Activated T-helper 1 cell treated with anti-CD3 and anti-CD28 coated beads, Interleukin-12 subunit alpha, Interleukin-12 subunit beta, Interleukin-2, Interleukin-4 antibody, amounts not matched to agents 30 ng/mL and 10 ng/mL and 1 ng/mL, durations not matched to agents 14 hours and 24 hours and 36 hours (primary cell): ENCODE data around the gene STAB2. TPM values are rescaled to one million over a fixed set of nuclear protein-coding genes. Genes with fewer than 3 reads are reported as not detected.

Source experiments
- DNase-seq: peaks from one replicate; pipeline ENCODE4 v3.0.0; 2021; ENCODE audit warnings: low spot score
- H3K27ac Mint-ChIP-seq: one replicate; pipeline ENCODE4 v1.8.0; 2021; ENCODE audit warnings: mild to moderate bottlenecking, mixed read lengths
- H3K27me3 Mint-ChIP-seq: one replicate; pipeline ENCODE4 v1.8.0; 2022; ENCODE audit warnings: mild to moderate bottlenecking, moderate library complexity, mixed read lengths; ENCODE audit not compliant: insufficient read depth
- H3K36me3 Mint-ChIP-seq: one replicate; pipeline ENCODE4 v1.8.0; 2021; ENCODE audit warnings: low read depth, mixed read lengths
- H3K4me1 Mint-ChIP-seq: one replicate; pipeline ENCODE4 v1.8.0; 2021; ENCODE audit warnings: low read depth, mixed read lengths
- H3K4me3 Mint-ChIP-seq: one replicate; pipeline ENCODE4 v1.8.0; 2021; ENCODE audit warnings: mild to moderate bottlenecking, moderate library complexity, mixed read lengths
- H3K9me3 Mint-ChIP-seq: one replicate; pipeline ENCODE4 v1.8.0; 2021; ENCODE audit warnings: mixed read lengths
- intact Hi-C: fragments of 100-400 bp; cut with micrococcal nuclease; formaldehyde crosslinking; loops from one replicate; pipeline ENCODE4 v1.15.1; 2024
- total RNA-seq: library from RNA; stranded (reverse); gene quantifications from 2 replicates; pipeline ENCODE4 v1.2.3, GENCODE V29; 2022

The STAB2 gene
- total RNA-seq, 1 donor from 2014 or later = not detected

DNA sequence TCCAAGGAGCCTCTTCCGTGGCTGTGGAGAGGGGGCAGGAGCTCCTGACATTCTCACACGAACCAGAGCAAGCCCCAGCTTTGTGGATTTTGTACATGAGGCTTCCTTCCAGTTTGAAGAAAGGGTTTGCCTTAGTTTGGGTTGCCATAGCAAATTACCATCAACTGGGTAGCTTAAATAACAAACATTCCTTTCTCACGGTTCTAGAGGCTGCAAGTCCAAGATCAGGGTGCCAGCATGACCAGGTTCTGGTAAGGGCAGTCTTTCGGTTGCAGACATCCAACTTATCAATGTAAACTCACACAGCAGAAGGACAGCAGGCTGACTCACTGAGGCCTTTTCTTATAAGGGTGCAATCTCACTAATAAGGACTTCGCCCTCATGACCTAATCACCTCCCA, 25.9 kb upstream of the STAB2 start:
- Mint-ChIP-seq H3K4me3 (no peak overlapping the region), H3K9me3 (peaks cover 11% of the 10 kb centered on the region), H3K27me3 (no peaks in the 10 kb centered on the region), H3K36me3 (no peaks in the 10 kb centered on the region), H3K4me1 (no peaks in the 10 kb centered on the region), H3K27ac (no peak overlapping the region)
- no peak for DNase-seq
- intact Hi-C loops = no loop called here

DNA sequence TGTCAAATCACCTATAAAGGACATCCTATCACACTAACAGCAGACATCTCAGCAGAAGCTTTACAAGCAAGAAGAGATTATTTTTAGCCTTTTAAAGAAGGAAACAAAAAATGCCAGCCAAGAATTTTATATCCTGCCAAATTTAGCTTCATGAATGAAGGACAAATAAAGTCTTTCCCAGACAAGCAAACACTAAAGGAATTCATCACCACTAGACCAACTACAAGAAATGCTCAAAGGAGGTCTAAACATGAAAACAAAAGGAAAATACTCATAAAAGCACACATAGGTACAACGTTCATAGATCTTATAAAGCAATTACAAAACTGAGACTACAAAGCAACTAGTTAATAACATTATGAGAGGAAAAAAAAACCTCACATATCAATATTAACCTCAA, 20.7 kb upstream of the STAB2 start:
- peaks cover 25% of the 10 kb centered on the region for H3K9me3 Mint-ChIP-seq
- H3K27me3 Mint-ChIP-seq = peaks cover 14% of the 10 kb centered on the region
- no peak overlapping the region for H3K4me3 Mint-ChIP-seq
- no peaks in the 10 kb centered on the region for H3K36me3 Mint-ChIP-seq
- H3K4me1 Mint-ChIP-seq = no peaks in the 10 kb centered on the region
- intact Hi-C loops = no loop called here
- H3K27ac Mint-ChIP-seq = no peak overlapping the region
- no peak for DNase-seq

DNA sequence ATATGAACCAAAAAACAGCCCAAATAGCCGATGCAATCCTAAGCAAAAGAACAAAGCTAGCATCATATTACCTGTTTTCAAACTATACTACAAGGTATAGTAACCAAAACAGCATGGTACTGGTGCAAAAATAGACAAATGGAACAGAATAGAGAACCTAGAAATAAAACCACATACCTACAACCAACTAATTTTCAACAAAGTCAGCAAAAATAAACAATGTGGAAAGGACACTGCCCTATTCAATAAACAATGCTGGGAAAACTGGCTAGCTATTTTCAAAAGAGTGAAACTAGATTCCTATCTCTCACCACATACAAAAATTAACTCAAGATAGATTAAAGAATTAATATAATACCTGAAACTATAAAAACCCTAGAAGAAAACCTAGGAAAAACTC, 17.8 kb upstream of the STAB2 start:
- Mint-ChIP-seq H3K4me3 (no peak overlapping the region), H3K9me3 (peaks cover 25% of the 10 kb centered on the region), H3K36me3 (no peaks in the 10 kb centered on the region), H3K4me1 (no peaks in the 10 kb centered on the region), H3K27me3 (peaks cover 20% of the 10 kb centered on the region), H3K27ac (no peak overlapping the region)
- no peak for DNase-seq
- intact Hi-C loops = no loop called here

DNA sequence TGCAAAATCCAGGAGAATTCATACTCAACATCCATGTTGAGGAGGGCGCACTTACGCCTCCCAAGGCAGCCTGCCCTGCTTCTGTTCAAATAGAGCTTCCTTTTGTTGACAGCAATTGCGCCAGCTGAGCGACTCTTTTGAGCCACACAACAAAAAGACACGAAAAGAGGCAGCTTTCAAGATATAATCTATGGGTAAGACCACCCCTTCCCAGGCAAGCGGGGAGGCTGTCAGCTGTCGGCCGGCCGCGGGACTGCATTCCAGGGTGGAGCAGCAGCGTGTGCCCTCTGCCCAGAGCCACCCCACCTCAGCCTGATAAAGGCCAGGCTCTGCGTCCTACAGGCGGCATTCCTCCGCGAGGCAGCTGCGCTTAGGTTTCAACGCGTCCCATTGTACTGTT, 15.8 kb upstream of the STAB2 start:
- Mint-ChIP-seq H3K27me3 (peaks cover 25% of the 10 kb centered on the region), H3K36me3 (no peaks in the 10 kb centered on the region), H3K27ac (no peak overlapping the region), H3K9me3 (peaks cover 13% of the 10 kb centered on the region), H3K4me3 (no peak overlapping the region), H3K4me1 (peaks cover 9% of the 10 kb centered on the region)
- intact Hi-C loops = no loop called here
- DNase-seq = no peak

DNA sequence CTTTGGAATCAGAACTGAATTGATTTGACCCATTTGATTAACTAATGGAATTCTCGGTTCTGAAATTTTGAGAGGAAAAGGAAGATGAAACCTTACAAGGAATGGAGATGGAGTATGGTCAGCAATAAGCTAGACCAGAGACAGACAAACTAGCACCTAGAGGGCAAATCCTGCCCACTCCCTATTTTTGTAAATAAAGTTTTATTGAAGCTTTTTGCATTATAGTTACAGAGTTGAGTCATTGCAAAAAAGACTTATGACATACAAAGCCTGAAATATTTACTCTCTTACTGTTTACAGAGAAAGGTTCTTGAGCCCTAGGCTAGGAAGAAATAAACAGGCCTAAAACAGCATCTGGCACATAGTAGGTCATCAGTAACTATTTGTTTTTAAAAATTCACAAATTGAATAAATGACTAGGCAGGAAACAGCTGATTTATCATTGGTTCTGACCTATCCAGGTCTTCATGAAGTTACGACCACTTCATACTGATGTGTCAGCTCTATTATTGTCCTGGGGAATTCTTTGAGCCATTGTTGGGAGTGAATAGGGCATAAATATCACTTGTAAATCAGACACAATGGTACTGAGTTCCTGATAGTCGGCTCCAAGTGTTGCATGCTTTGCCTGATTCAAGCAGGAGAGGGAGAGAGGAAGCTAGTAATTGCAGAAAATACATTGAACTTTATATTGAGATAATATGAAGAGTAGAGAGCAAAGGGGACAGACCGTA, 14.6 kb upstream of the STAB2 start:
- DNase-seq = no peak
- H3K4me1 Mint-ChIP-seq = peaks cover 9% of the 10 kb centered on the region
- H3K27me3 Mint-ChIP-seq = peaks cover 29% of the 10 kb centered on the region
- no peak overlapping the region for H3K27ac Mint-ChIP-seq
- intact Hi-C loops = no loop called here
- H3K4me3 Mint-ChIP-seq = no peak overlapping the region
- no peaks in the 10 kb centered on the region for H3K36me3 Mint-ChIP-seq
- peaks cover 2% of the 10 kb centered on the region for H3K9me3 Mint-ChIP-seq

DNA sequence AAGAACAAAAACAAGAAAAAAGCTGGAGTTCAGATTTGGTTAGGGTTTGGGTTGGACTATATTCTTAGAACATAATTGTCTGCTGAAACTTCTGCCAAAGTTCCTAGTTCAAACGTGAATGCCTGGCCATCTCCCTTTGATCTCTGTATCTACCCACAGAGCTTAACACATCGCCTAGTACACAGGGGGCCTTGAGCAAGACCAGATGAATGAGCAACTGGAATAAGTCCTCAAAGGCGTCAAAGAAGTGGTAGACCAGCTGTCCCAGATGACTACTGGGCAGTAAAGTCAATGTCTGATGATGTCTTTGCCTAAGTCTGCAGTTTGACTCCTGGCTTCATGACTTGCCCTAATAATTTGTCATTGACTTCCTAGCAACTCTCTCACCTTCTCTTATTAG, 13.9 kb upstream of the STAB2 start:
- DNase-seq = no peak
- Mint-ChIP-seq H3K36me3 (no peaks in the 10 kb centered on the region), H3K9me3 (no peaks in the 10 kb centered on the region), H3K4me3 (no peak overlapping the region), H3K27me3 (peaks cover 29% of the 10 kb centered on the region), H3K27ac (no peak overlapping the region), H3K4me1 (peaks cover 9% of the 10 kb centered on the region)
- intact Hi-C loops = no loop called here

DNA sequence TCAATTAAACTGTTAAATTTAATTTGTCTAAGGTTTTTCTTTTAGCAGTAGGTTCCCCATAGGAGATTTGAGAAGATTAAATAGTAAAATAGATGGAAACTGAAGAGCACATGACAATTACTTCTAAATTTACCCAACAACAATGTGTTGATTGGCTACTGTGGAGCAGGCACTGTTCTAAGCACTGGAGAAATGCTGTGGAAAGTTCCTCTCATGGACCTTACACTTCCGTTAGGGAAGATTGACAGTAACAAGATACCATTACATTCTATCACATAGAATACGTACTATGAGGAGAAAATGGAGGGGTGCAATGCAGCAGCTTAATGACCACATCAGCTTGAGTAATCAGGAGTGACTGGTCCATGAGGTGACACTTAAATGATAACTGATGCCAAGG, 8.1 kb upstream of the STAB2 start:
- Mint-ChIP-seq H3K4me1 (peaks cover 9% of the 10 kb centered on the region), H3K4me3 (no peak overlapping the region), H3K36me3 (no peaks in the 10 kb centered on the region), H3K9me3 (no peaks in the 10 kb centered on the region), H3K27me3 (peaks cover 19% of the 10 kb centered on the region), H3K27ac (no peak overlapping the region)
- DNase-seq = no peak
- intact Hi-C loops = loop anchor here (5.0 kb wide), 1 partner anchor 293 kb away; no protein-coding TSS in a partner anchor

- Mint-ChIP-seq H3K4me3 (no peak overlapping the region), H3K36me3 (no peaks in the 10 kb centered on the region), H3K27ac (no peak overlapping the region), H3K4me1 (peaks cover 8% of the 10 kb centered on the region), H3K27me3 (peaks cover 18% of the 10 kb centered on the region), H3K9me3 (no peaks in the 10 kb centered on the region)
- no peak for DNase-seq
- intact Hi-C loops = no loop called here
Measured at GRCh38 chr12:103580026-103580425, 7.0 kb upstream of the STAB2 start.

DNA sequence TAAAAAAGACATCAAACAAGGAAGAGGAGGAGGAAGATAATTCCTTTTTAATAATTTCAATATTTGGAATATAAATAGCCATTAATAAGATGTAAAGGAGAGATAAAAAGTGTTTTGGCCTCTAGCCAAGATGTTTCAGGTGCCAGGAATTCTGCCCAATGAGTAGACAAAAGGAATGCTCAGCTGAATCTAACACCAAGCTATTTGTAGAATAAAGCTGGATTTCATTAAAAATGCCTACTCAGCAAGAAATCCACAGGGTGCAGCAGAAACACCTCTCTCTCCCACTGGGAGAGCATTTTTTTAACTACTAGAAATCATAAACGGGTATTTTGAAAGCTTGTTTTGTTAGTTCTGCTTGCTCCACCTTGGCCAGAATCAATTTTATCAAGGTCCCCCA, 4.1 kb upstream of the STAB2 start:
- Mint-ChIP-seq H3K4me3 (no peak overlapping the region), H3K27ac (no peak overlapping the region), H3K9me3 (no peaks in the 10 kb centered on the region), H3K36me3 (no peaks in the 10 kb centered on the region), H3K27me3 (peaks cover 17% of the 10 kb centered on the region), H3K4me1 (no peaks in the 10 kb centered on the region)
- intact Hi-C loops = no loop called here
- DNase-seq = no peak

GRCh38 chr12:103586132-103586531, 941 bp upstream of the STAB2 start:
- Mint-ChIP-seq H3K9me3 (no peaks in the 10 kb centered on the region), H3K27ac (no peak overlapping the region), H3K4me1 (no peaks in the 10 kb centered on the region), H3K4me3 (no peak overlapping the region), H3K27me3 (peaks cover 10% of the 10 kb centered on the region), H3K36me3 (no peaks in the 10 kb centered on the region)
- no peak for DNase-seq
- intact Hi-C loops = no loop called here

DNA sequence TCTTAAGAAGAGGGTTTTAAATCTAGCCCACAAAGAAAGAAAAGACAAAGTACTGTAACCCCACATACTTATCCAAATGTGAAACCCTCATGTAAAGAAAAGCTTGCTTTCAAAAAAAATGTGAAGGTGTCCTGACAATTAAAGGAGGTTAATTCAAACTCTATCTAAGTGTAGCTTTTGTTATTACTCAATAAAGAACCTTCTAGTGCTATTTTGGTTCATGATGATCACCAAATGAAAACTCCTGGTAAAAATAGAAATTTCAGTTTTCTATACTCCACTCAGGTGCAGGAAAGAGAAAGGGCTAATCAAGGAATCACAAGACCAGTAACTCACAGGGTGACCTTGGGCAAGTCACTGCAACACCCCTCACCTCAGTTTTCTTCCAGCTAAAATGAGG, 1.6 kb downstream of the STAB2 start:
- intact Hi-C loops = no loop called here
- Mint-ChIP-seq H3K36me3 (no peaks in the 10 kb centered on the region), H3K4me3 (no peak overlapping the region), H3K27ac (no peak overlapping the region), H3K9me3 (no peaks in the 10 kb centered on the region), H3K27me3 (peaks cover 10% of the 10 kb centered on the region), H3K4me1 (no peaks in the 10 kb centered on the region)
- DNase-seq = no peak

- peaks cover 6% of the 10 kb centered on the region for H3K27me3 Mint-ChIP-seq
- H3K4me1 Mint-ChIP-seq = no peaks in the 10 kb centered on the region
- no peak for DNase-seq
- H3K27ac Mint-ChIP-seq = no peak overlapping the region
- H3K4me3 Mint-ChIP-seq = no peak overlapping the region
- H3K36me3 Mint-ChIP-seq = no peaks in the 10 kb centered on the region
- H3K9me3 Mint-ChIP-seq = no peaks in the 10 kb centered on the region
- intact Hi-C loops = no loop called here
Measured at GRCh38 chr12:103589517-103589916, 2.4 kb downstream of the STAB2 start.

DNA sequence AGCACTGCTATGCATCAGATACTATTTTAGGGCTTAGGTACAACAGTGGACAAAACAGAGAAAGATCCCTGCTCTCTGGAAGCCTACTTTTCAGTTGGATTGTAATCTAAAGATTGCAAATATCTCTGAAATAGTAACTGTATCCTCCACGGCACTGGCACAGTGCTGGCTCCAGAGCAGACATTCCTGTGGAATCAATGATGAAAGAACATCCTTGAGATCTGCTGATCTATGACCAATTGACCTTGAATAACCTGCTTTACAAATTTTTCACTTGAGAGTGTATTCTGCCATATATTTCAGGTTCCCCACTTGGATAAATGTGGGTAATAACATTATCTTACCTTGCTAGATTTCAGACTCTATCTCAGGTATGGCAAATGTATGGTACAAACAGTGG, 3.2 kb downstream of the STAB2 start:
- no peak overlapping the region for H3K27ac Mint-ChIP-seq
- H3K27me3 Mint-ChIP-seq = peaks cover 6% of the 10 kb centered on the region
- no peaks in the 10 kb centered on the region for H3K9me3 Mint-ChIP-seq
- intact Hi-C loops = no loop called here
- H3K4me1 Mint-ChIP-seq = no peaks in the 10 kb centered on the region
- DNase-seq = no peak
- no peaks in the 10 kb centered on the region for H3K36me3 Mint-ChIP-seq
- no peak overlapping the region for H3K4me3 Mint-ChIP-seq

DNA sequence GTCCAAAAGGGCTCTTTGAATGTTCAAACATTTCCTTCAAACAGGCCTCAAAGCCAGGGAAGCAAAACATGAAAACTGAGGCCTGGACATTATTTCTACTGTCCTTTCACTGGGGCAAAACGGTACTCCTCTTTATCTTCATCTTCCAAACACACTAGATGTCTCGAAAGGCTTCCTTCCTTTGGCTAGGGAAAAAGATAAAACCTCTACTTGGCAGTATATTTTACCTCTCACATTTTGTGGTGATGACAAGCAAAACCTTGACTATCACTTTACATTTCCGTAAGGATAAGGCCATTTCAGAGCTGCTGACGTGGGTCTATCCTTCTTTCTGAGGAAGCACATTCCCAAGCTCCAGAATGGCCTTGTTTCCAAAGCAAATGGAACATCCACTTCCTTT, 9.9 kb downstream of the STAB2 start:
- DNase-seq = no peak
- Mint-ChIP-seq H3K36me3 (no peaks in the 10 kb centered on the region), H3K9me3 (no peaks in the 10 kb centered on the region), H3K4me1 (no peaks in the 10 kb centered on the region), H3K4me3 (no peak overlapping the region), H3K27ac (no peak overlapping the region), H3K27me3 (no peaks in the 10 kb centered on the region)
- intact Hi-C loops = no loop called here
